ENCODE data around the gene KCNA1.

KCNA1 gene

DNA sequence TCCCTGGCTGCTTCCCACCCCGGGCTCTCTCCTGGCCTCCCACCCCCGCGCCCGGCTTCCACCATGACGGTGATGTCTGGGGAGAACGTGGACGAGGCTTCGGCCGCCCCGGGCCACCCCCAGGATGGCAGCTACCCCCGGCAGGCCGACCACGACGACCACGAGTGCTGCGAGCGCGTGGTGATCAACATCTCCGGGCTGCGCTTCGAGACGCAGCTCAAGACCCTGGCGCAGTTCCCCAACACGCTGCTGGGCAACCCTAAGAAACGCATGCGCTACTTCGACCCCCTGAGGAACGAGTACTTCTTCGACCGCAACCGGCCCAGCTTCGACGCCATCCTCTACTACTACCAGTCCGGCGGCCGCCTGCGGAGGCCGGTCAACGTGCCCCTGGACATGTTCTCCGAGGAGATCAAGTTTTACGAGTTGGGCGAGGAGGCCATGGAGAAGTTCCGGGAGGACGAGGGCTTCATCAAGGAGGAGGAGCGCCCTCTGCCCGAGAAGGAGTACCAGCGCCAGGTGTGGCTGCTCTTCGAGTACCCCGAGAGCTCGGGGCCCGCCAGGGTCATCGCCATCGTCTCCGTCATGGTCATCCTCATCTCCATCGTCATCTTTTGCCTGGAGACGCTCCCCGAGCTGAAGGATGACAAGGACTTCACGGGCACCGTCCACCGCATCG lies 1.8 kb downstream of the KCNA1 start:
- no peak for DNase-seq

- DNase-seq: no peak
Measured at GRCh38 chr12:4914720-4915119, 5.0 kb downstream of the KCNA1 start.

DNA sequence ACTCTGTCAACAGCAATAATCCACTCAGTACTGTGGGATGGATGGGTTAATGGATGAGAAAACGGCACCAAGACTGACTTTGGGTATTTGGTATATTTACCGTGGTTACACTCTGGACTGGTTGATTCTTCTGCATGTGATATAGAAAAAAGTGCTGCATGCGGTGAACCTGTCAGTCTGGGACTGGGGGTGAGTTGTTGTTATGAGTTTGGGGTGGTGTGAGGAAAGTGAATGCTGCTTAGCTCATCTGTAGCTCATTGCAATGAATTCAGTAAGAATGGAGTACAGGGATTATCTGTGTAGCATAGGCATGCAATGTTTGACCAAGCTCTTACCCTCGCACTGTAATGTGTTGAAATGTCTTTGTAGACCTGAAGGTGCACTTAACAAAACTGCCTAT lies 6.0 kb downstream of the KCNA1 start:
- no peak for DNase-seq

- no peak for DNase-seq
Measured at GRCh38 chr12:4918950-4919660, 9.4 kb downstream of the KCNA1 start.

DNA sequence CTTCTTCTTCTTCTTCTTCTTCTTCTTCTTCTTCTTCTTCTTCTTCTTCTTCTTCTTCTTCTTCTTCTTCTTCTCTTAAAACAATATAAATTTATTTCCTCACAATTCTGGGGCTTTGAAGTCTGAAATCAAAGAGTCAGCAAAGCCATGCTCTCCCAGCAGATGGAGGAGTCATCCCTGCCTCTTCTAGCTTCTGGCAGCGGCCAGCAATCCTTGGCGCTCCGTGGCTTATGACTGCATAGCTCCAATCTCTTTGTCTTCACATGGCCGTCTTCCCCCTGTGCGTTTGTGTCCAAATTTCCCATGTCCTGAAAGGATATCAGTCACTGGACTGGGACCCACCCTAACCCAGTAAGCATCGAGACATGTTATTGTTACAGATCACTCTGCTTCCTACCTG lies 22.9 kb downstream of the KCNA1 start:
- DNase-seq: no peak

- no peak for DNase-seq
Measured at GRCh38 chr12:4933411-4933810, 23.7 kb downstream of the KCNA1 start.

DNA sequence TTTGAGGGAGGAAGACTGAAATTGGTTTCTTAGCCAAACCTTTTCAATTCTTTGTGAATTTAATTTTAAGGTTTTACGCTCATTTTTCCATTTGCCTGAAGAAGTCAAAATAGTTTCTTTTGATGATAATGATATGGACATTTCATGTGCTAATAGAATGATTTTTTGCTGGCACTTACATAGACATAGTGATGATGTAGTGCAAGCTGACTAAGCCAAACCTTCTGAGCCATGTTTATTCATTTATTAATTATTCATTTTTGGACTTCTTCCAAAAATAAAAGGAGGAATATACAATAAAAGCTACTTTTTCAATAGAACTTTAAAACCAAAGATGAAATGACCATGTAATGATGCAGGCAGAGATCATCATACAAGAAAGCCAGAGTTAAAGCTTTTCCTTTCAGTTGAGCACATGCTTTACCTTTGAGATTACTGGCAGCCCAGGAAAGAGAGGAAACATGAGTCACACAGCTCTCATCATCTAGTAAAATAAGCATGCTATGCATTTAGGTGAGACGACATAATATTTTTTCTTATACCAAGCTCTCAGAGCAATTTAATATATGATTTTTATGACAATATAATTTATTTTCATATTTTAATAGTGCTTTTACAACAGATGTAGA lies 24.8 kb downstream of the KCNA1 start:
- no peak for DNase-seq

GRCh38 chr12:4938900-4939299 lies 29.2 kb downstream of the KCNA1 start:
- DNase-seq: no peak

DNA sequence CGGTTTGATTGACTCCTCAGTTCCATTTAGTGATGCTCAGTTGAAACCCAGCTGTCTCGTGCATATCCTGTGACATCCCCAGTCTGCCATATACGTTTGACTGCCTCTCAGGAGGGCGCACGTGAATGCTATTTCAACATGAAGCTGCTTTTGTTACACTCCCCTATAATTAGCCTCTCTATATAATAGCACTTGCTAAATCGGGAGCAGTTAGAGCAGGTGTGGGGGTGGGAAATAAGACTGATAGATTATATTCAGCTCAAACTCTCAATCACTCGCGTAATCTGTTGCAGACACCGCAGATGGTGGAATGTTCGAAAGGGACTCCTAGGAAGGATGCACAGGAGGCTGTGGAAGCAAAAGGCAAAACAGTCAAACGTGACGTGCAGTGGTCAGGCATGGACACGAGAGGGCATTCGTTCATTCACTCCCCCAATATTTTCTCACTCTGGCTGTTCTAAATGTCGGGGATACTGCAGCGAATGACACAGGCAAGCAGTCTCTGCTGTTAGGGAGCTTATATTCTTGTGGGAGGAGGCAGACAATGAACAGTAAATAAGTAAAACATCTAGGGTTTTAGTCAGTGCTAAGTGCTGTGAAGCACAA lies 29.8 kb downstream of the KCNA1 start:
- DNase-seq: no peak

DNA sequence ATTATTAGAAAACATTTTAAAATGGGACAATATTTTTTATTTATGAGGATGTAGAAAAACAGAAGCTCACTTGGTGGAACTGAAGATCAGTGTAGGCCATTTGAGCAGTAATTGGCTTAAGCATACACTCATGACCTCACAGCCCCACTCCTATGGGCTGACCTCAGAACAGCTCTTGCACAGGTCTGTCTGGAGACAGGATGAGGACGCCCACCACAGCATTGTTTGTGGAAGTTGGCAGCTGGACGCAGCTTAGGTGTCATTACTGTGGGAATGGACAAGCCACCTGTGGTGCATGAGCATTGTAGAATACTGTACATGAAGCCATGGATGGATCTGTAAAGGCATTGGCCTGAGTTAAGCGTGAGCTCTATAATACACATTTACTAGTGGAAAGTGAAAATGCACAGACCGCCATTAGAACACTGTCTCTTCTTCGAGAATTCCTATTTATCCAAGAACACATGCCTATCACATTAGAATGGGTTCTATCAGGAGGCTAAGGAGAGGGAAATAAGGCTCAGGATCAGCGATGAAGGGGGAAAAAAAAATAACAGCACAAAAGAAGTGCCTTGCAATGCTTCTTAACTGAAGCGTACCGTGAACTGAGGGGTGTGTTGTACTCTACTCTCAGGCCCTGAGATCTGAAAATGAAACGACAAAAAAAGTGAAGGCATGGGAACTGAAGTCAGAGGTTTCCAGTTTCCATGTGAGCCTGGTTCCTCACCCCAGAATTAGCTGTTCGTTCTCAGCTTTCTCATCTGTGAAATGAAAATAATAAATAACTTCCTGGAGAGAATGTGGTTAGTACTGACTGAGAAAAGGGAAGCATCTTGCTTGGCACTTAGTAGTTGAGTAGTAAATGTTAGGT lies 33.6 kb downstream of the KCNA1 start:
- no peak for DNase-seq

DNA sequence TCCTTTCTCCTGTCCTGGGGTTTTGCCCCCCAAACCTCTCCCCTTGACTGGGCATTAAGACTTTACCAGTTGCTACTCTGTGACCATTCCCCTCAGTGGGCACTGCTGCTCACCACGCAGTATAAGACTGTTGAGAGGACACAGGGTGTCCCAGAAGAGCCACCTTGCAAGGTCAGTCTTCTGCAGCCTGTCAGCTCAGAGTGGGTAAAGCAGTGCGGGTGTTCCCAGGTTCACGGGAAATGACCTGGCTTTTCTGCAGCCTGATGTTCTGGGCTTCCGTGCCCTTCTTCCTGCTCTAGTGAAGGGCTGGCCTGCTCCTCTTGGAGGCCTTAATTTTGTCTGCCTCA lies 34.2 kb downstream of the KCNA1 start:
- no peak for DNase-seq

DNA sequence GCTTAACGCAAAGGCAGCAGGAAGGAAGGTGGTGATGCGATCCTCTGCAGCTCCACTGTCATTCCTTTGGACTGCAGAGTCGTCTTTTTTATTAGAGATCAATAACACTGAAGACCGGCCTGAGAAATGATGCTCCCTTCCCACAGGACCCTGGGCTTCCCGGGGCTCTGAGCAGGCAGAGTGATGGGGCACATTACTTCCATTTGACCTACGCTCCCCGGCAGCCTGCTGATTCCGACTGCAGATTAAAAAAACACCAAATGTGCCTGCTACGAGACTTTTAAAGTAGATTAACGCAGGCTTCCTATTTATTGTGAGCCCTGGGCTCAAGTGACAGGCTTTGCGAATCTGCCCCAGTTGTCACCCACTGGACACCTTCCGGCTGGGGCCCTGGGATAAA lies 37.5 kb downstream of the KCNA1 start:
- DNase-seq: no peak

- no peak for DNase-seq
Measured at GRCh38 chr12:4951083-4951482, 41.4 kb downstream of the KCNA1 start.

DNA sequence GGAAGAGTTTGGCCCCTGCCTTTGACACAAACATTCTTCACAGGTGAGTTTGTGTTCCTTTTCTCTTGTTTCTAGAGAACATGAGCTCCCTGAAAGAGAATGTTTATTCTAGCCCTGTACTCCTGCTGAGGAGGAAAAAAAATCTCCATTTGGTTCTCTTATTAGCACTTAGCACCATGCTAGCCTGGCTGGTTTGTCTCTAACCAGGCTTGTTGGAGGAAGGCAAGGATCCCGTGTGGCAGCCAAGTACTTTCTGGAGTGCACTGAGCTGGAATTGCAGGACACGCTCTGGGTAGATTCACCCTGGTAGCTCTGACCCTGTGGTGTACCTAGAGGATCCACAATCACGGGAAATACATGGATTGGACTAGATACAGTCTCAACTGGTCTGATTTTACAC lies 41.9 kb downstream of the KCNA1 start:
- DNase-seq: no peak

GRCh38 chr12:4954621-4955354 lies 45.1 kb downstream of the KCNA1 start:
- DNase-seq: no peak

DNA sequence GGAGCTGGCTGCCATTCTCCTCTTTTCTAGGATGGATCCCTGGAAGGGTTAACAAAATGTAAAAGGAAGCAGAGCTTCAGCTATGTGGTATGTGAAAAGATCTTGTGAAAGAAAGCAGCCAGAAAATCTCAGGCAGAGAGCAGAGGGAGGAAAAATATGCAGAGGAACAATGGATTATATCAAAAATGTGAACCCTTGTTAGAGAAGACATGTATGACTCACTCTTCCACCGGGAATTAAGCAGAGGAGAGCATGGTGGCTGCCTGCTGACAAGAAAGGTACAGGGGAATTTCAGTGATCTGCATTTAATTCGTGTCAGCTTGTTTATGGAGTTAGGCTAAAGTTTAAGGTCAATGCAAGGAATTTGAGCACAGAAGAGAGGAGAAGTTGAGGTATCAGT lies 46.3 kb downstream of the KCNA1 start:
- DNase-seq: no peak

GRCh38 chr12:4956968-4957367 lies 47.3 kb downstream of the KCNA1 start:
- DNase-seq: no peak

DNA sequence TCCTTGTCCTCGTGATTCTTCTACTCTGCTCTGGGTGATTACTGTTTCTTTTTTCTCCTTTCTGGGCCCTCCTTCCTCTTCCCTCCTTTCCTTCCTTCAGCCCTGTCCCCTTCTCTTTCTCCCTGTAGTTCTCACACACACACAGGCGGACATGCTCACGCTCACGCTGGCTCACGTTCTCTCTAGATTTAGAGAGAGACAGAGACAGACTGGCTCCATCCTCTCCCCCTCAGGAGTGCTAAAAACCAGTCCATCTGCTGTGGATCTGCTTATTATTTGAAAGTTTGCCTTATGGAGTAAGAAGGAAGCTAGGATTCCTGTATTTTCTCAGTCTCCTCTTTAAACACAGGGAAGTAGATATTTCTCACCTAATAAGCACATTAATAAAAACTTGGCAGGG lies 48.1 kb downstream of the KCNA1 start:
- DNase-seq: no peak

GRCh38 chr12:4958697-4959375 lies 49.1 kb downstream of the KCNA1 start:
- no peak for DNase-seq

DNA sequence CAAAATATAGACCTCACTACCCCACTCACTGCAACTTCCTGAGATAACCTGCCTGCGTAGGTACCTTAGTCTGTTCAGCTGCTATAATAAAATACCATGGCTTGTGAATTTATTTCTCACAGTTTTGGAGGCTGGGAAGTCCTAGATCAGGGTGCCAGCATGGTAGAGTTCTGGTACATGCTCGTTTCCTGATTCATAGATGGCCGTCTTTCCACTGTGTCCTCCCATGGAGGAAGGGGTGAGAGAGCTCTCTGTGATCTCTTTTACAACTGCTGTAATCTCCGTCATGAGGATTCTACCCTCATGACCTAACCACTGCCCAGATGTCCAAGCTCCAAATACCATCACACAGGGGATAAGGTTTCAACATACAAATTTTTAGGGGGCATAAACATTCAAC lies 49.7 kb downstream of the KCNA1 start:
- DNase-seq: no peak

DNA sequence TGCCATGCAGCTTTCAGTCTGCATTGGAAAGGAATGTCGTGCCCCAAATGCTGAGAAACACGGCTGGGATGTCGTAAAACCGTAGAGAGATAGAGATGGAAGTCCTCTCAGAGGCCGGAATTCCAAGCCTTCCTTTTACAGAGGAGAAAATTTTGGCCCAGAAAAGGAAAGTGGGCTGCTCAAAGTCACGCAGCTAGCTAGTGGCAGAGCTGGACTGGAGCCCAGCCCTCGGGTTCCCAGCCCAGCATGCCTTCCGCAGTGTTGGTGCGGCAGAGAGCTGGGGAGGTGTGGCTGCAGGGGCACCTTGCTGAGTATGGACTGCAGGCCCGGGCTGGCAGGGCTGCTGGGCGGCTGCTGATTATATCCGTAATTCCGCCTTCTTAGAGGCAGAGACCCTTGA lies 50.3 kb downstream of the KCNA1 start:
- no peak for DNase-seq

- no peak for DNase-seq
Measured at GRCh38 chr12:4960547-4960946, 50.8 kb downstream of the KCNA1 start.

All from NCI-H2171 treated with DMSO at 0.1 percent for 48 hours (cell line).